ENCODE data around the gene DHRS3.

The DHRS3 gene

GRCh38 chr1:12582649-12583048 is 35.4 kb downstream of the DHRS3 start:
- no peak for TF ChIP-seq SUZ12 (IDR thresholded peaks at IDR 0.05; ENCODE audit: extremely low read depth, insufficient read depth, insufficient read length)
- no peak for TF ChIP-seq ZNF274 (IDR thresholded peaks at IDR 0.05; ENCODE audit: low read depth, low read length)
- no peak for TF ChIP-seq YY1 (IDR thresholded peaks at IDR 0.05; ENCODE audit: insufficient read depth, insufficient read length)
- Histone ChIP-seq H3K9me3 (ENCODE audit: insufficient read depth, low read length) (no peaks in the 10 kb centered on the region), H3K36me3 (ENCODE audit: insufficient read depth, insufficient read length, low read length) (no peaks in the 10 kb centered on the region), H3K27me3 (ENCODE audit: insufficient read depth, insufficient read length) (no peaks in the 10 kb centered on the region), H3K4me1 (ENCODE audit: insufficient read depth, insufficient read length) (peaks cover 2% of the 10 kb centered on the region), H3K9ac (ENCODE audit: insufficient read length, low read depth) (no peak overlapping the region), H3K4me3 (ENCODE audit: insufficient read length, low read depth) (no peak overlapping the region)
- DNase-seq (ENCODE audit: low read depth, low spot score), result no peak

- H3K27me3 ChIP-seq (ENCODE audit: insufficient read depth, insufficient read length), result no peaks in the 10 kb centered on the region
- no peak for DNase-seq (ENCODE audit: low read depth, low spot score)
- no peak overlapping the region for H3K4me3 ChIP-seq (ENCODE audit: insufficient read length, low read depth)
- peaks cover 2% of the 10 kb centered on the region for H3K4me1 ChIP-seq (ENCODE audit: insufficient read depth, insufficient read length)
- H3K9ac ChIP-seq (ENCODE audit: insufficient read length, low read depth), result no peak overlapping the region
- H3K9me3 ChIP-seq (ENCODE audit: insufficient read depth, low read length), result no peaks in the 10 kb centered on the region
- TF ChIP-seq SUZ12 (IDR thresholded peaks at IDR 0.05; ENCODE audit: extremely low read depth, insufficient read depth, insufficient read length), result no peak
- no peak for TF ChIP-seq YY1 (IDR thresholded peaks at IDR 0.05; ENCODE audit: insufficient read depth, insufficient read length)
- TF ChIP-seq ZNF274 (IDR thresholded peaks at IDR 0.05; ENCODE audit: low read depth, low read length), result no peak
- H3K36me3 ChIP-seq (ENCODE audit: insufficient read depth, insufficient read length, low read length), result no peaks in the 10 kb centered on the region
Observed at GRCh38 chr1:12581179-12581578, 36.8 kb downstream of the DHRS3 start.

- peaks cover 2% of the 10 kb centered on the region for H3K4me1 ChIP-seq (ENCODE audit: insufficient read depth, insufficient read length)
- TF ChIP-seq YY1 (IDR thresholded peaks at IDR 0.05; ENCODE audit: insufficient read depth, insufficient read length) (no peak), SUZ12 (IDR thresholded peaks at IDR 0.05; ENCODE audit: extremely low read depth, insufficient read depth, insufficient read length) (no peak), ZNF274 (IDR thresholded peaks at IDR 0.05; ENCODE audit: low read depth, low read length) (no peak)
- no peak for DNase-seq (ENCODE audit: low read depth, low spot score)
- no peak overlapping the region for H3K4me3 ChIP-seq (ENCODE audit: insufficient read length, low read depth)
- no peak overlapping the region for H3K9ac ChIP-seq (ENCODE audit: insufficient read length, low read depth)
- H3K9me3 ChIP-seq (ENCODE audit: insufficient read depth, low read length), result no peaks in the 10 kb centered on the region
- no peaks in the 10 kb centered on the region for H3K27me3 ChIP-seq (ENCODE audit: insufficient read depth, insufficient read length)
- H3K36me3 ChIP-seq (ENCODE audit: insufficient read depth, insufficient read length, low read length), result no peaks in the 10 kb centered on the region
Observed at GRCh38 chr1:12580054-12580887, 37.7 kb downstream of the DHRS3 start.

GRCh38 chr1:12578860-12579422 is 39.1 kb downstream of the DHRS3 start:
- H3K4me3 ChIP-seq (ENCODE audit: insufficient read length, low read depth), result no peak overlapping the region
- H3K9me3 ChIP-seq (ENCODE audit: insufficient read depth, low read length), result no peaks in the 10 kb centered on the region
- H3K27me3 ChIP-seq (ENCODE audit: insufficient read depth, insufficient read length), result no peaks in the 10 kb centered on the region
- H3K4me1 ChIP-seq (ENCODE audit: insufficient read depth, insufficient read length), result peaks cover 2% of the 10 kb centered on the region
- no peak for DNase-seq (ENCODE audit: low read depth, low spot score)
- no peak for TF ChIP-seq ZNF274 (IDR thresholded peaks at IDR 0.05; ENCODE audit: low read depth, low read length)
- no peak for TF ChIP-seq SUZ12 (IDR thresholded peaks at IDR 0.05; ENCODE audit: extremely low read depth, insufficient read depth, insufficient read length)
- no peak for TF ChIP-seq YY1 (IDR thresholded peaks at IDR 0.05; ENCODE audit: insufficient read depth, insufficient read length)
- H3K36me3 ChIP-seq (ENCODE audit: insufficient read depth, insufficient read length, low read length), result no peaks in the 10 kb centered on the region
- H3K9ac ChIP-seq (ENCODE audit: insufficient read length, low read depth), result no peak overlapping the region

- Histone ChIP-seq H3K4me3 (ENCODE audit: insufficient read length, low read depth) (no peak overlapping the region), H3K4me1 (ENCODE audit: insufficient read depth, insufficient read length) (peaks cover 1% of the 10 kb centered on the region), H3K9ac (ENCODE audit: insufficient read length, low read depth) (no peak overlapping the region), H3K27me3 (ENCODE audit: insufficient read depth, insufficient read length) (no peaks in the 10 kb centered on the region), H3K36me3 (ENCODE audit: insufficient read depth, insufficient read length, low read length) (no peaks in the 10 kb centered on the region), H3K9me3 (ENCODE audit: insufficient read depth, low read length) (no peaks in the 10 kb centered on the region)
- TF ChIP-seq ZNF274 (IDR thresholded peaks at IDR 0.05; ENCODE audit: low read depth, low read length) (no peak), YY1 (IDR thresholded peaks at IDR 0.05; ENCODE audit: insufficient read depth, insufficient read length) (no peak), SUZ12 (IDR thresholded peaks at IDR 0.05; ENCODE audit: extremely low read depth, insufficient read depth, insufficient read length) (no peak)
- DNase-seq (ENCODE audit: low read depth, low spot score), result no peak
Observed at GRCh38 chr1:12577020-12577419, 41.0 kb downstream of the DHRS3 start.

GRCh38 chr1:12574757-12575139 is 43.3 kb downstream of the DHRS3 start:
- no peaks in the 10 kb centered on the region for H3K27me3 ChIP-seq (ENCODE audit: insufficient read depth, insufficient read length)
- no peaks in the 10 kb centered on the region for H3K36me3 ChIP-seq (ENCODE audit: insufficient read depth, insufficient read length, low read length)
- no peaks in the 10 kb centered on the region for H3K9me3 ChIP-seq (ENCODE audit: insufficient read depth, low read length)
- no peak overlapping the region for H3K4me3 ChIP-seq (ENCODE audit: insufficient read length, low read depth)
- no peaks in the 10 kb centered on the region for H3K4me1 ChIP-seq (ENCODE audit: insufficient read depth, insufficient read length)
- TF ChIP-seq SUZ12 (IDR thresholded peaks at IDR 0.05; ENCODE audit: extremely low read depth, insufficient read depth, insufficient read length) (no peak), YY1 (IDR thresholded peaks at IDR 0.05; ENCODE audit: insufficient read depth, insufficient read length) (no peak), ZNF274 (IDR thresholded peaks at IDR 0.05; ENCODE audit: low read depth, low read length) (no peak)
- DNase-seq (ENCODE audit: low read depth, low spot score), result no peak
- H3K9ac ChIP-seq (ENCODE audit: insufficient read length, low read depth), result no peak overlapping the region

GRCh38 chr1:12573015-12573825 is 44.8 kb downstream of the DHRS3 start:
- no peak overlapping the region for H3K4me3 ChIP-seq (ENCODE audit: insufficient read length, low read depth)
- H3K36me3 ChIP-seq (ENCODE audit: insufficient read depth, insufficient read length, low read length), result no peaks in the 10 kb centered on the region
- no peak for DNase-seq (ENCODE audit: low read depth, low spot score)
- H3K9ac ChIP-seq (ENCODE audit: insufficient read length, low read depth), result no peak overlapping the region
- TF ChIP-seq YY1 (IDR thresholded peaks at IDR 0.05; ENCODE audit: insufficient read depth, insufficient read length), result no peak
- TF ChIP-seq ZNF274 (IDR thresholded peaks at IDR 0.05; ENCODE audit: low read depth, low read length), result no peak
- no peak for TF ChIP-seq SUZ12 (IDR thresholded peaks at IDR 0.05; ENCODE audit: extremely low read depth, insufficient read depth, insufficient read length)
- H3K27me3 ChIP-seq (ENCODE audit: insufficient read depth, insufficient read length), result no peaks in the 10 kb centered on the region
- H3K9me3 ChIP-seq (ENCODE audit: insufficient read depth, low read length), result no peaks in the 10 kb centered on the region
- no peaks in the 10 kb centered on the region for H3K4me1 ChIP-seq (ENCODE audit: insufficient read depth, insufficient read length)
